Keratinocyte (primary cell): ENCODE results near the gene ELMO3.

Source experiments
- EZH2 ChIP-seq: IDR thresholded peaks from one replicate; pipeline ENCODE4 v1.6.1; 2012; ENCODE audit warnings: inconsistent platforms, mild to moderate bottlenecking, low read length, moderate library complexity
- TF ChIP-seq, protein P1 (sequence below), 3 experiments: IDR thresholded peaks in 1 of 3; conservative IDR thresholded peaks in 1 of 3; optimal IDR thresholded peaks in 1 of 3; 2 replicates in 2 of 3; 3 replicates in 1 of 3; pipeline versions ENCODE3 to v1.5.1; 2011; ENCODE audit warnings: low read length in 3 of 3, mild to moderate bottlenecking in 3 of 3, moderate library complexity in 2 of 3, control low read depth in 1 of 3, inconsistent platforms in 1 of 3; ENCODE audit not compliant: insufficient read depth in 2 of 3; ENCODE audit errors: extremely low read depth in 1 of 3

DNA sequence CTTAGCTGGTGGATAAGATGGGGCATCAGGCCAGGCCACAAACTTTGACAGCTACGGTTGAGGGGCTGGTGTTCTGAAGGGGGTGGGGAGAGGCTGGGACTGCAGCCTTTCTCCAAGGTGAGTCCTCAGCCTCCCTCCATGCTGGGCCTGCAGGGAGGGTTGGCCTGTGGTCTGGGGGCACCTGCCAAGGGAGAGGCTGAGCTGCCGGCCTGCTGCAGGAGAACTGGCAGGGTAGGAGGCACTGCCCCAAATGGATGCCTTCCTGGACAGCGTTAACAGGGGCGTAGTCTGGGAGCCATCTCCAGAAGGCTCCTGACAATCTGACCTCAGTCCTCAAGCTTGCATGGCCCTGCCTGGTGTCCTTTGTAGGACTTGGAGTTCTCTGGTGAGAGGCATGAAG, 5.1 kb downstream of the ELMO3 start:
- TF ChIP-seq, protein P1, sequence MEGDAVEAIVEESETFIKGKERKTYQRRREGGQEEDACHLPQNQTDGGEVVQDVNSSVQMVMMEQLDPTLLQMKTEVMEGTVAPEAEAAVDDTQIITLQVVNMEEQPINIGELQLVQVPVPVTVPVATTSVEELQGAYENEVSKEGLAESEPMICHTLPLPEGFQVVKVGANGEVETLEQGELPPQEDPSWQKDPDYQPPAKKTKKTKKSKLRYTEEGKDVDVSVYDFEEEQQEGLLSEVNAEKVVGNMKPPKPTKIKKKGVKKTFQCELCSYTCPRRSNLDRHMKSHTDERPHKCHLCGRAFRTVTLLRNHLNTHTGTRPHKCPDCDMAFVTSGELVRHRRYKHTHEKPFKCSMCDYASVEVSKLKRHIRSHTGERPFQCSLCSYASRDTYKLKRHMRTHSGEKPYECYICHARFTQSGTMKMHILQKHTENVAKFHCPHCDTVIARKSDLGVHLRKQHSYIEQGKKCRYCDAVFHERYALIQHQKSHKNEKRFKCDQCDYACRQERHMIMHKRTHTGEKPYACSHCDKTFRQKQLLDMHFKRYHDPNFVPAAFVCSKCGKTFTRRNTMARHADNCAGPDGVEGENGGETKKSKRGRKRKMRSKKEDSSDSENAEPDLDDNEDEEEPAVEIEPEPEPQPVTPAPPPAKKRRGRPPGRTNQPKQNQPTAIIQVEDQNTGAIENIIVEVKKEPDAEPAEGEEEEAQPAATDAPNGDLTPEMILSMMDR (optimal IDR thresholded peaks at IDR 0.05 in 1 of 3, IDR thresholded peaks at IDR 0.05 in 1 of 3, conservative IDR thresholded peaks at IDR 0.05 in 1 of 3; ENCODE audit: extremely low read depth in 1 of 3, insufficient read depth in 2 of 3, low read length in 3 of 3) = no peak
- no peak for TF ChIP-seq EZH2
